HT1080 (cell line): ENCODE measurements around the gene LDB2. TPM values are rescaled to one million over a fixed set of nuclear protein-coding genes. Genes with fewer than 3 reads are reported as not detected.

Experiments
- DNase-seq: peaks from one replicate; pipeline ENCODE4 v3.0.0-alpha.2; 2015; ENCODE audit warnings: low read depth
- total RNA-seq: library from RNA; depleted of rRNA; stranded (reverse); fragments of >200 nt; shearing (Covaris generic); gene quantifications from 2 replicates; pipeline ENCODE4 v1.2.3, GENCODE V29; 2014

Gene LDB2
- total RNA-seq, 1 experiment from 2014 or later, result 3.5 TPM

DNA sequence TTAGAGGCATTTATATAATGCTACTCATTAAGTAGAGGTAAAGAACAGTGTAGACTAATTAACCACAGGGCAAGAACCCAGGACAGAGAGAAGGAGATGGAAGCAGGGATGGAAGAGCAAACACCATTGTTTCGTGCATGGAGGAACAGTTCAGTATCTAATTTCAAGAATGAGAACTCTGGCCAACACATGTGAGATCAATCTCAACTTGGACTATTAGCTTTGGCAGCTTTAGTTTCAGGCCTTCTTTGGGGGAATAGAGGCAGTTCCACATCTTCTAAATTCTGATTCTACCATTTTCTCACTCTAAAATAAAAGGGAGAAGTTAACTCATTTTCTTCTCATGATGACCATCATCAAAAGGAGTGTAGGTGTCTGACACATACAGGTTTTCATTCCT lies 207.0 kb downstream of the LDB2 start:
- no peak for DNase-seq

DNA sequence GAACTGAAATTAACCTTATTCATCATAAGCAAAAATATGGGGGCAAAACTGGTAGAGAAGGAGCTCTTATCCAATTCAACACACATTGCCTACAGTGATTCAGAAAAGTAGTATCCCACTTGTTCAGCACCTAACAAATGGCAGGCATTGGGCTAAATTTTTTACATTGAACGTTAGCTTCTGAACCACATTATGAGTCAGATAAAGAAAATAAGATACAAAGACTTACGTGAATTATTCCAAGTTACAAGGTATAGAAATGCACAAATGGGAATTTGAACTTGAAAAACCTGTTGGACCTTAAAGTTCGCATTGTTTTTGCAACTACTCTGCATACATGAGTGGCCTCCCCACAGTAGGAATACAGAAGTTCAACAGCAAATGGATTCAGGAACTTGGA lies 210.6 kb downstream of the LDB2 start:
- DNase-seq, result no peak

DNA sequence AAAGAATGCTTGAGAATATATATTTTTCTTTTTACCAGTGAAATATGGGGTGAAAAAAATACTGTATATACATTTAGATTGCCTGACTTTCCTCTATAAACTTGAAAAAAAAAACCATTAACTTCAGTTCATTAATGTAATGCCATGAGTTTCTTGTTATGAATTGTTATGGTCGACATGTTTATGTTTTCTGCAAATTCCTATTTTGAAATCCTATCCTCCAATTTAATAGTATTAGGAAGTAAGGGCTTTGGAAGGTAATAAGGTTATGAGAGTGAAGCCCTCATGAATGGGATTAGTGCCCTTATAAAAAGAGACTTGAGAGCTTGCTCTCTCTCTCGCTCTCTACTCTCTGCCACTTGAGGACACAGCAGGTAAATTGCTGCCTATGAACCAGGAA lies 211.4 kb downstream of the LDB2 start:
- DNase-seq, result no peak

- peak; percentile 71 for DNase-seq
These were observed 212.2 kb downstream of the LDB2 start for GRCh38 chr4:16686195-16686594.

DNA sequence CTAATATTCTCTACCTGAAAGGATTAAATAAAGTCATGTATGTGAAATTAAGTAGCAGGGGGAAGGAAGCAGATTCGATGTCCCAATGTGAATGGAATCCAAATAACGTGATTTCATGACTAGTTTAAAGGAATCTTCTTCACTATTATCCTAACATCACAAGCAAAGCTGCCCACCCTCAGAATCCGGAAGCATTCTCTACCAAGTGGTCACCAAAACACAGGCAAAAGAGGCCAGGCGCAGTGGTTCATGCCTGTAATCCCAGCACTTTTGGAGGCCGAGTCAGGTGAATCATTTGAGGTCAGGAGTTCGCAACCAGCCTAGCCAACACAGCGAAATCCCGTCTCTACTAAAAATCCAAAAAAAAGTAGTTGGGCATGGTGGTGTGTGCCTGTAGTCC lies 212.9 kb downstream of the LDB2 start:
- DNase-seq, result peak; percentile 31

GRCh38 chr4:16684935-16685334 lies 213.5 kb downstream of the LDB2 start:
- no peak for DNase-seq

GRCh38 chr4:16684097-16684496 lies 214.3 kb downstream of the LDB2 start:
- DNase-seq, result no peak

GRCh38 chr4:16682975-16683374 lies 215.5 kb downstream of the LDB2 start:
- no peak for DNase-seq

GRCh38 chr4:16677001-16677944 lies 221.2 kb downstream of the LDB2 start:
- no peak for DNase-seq

GRCh38 chr4:16676230-16676770 lies 222.1 kb downstream of the LDB2 start:
- no peak for DNase-seq

- no peak for DNase-seq
These were observed 224.4 kb downstream of the LDB2 start for GRCh38 chr4:16674082-16674481.

- DNase-seq, result no peak
These were observed 226.0 kb downstream of the LDB2 start for GRCh38 chr4:16672421-16672820.

- no peak for DNase-seq
These were observed 226.7 kb downstream of the LDB2 start for GRCh38 chr4:16671741-16672140.

DNA sequence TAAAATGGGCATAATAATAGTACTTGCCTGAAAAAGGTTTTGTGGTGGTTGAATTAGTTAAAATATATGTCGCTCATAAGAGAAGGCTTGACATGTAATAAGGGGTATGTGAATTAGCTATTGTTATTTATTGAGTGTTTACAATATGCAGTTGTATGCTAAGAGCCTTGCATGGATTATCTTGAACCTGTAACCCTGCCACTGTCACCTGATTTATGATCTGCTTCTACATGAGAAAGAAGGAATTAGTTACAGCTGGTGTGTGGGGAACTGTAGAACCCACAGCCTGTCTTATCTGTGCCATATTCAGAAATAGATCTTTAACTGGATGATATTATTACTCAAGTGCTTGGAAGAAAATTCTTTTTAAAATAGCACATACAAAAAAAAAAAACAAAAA lies 227.7 kb downstream of the LDB2 start:
- DNase-seq, result no peak

DNA sequence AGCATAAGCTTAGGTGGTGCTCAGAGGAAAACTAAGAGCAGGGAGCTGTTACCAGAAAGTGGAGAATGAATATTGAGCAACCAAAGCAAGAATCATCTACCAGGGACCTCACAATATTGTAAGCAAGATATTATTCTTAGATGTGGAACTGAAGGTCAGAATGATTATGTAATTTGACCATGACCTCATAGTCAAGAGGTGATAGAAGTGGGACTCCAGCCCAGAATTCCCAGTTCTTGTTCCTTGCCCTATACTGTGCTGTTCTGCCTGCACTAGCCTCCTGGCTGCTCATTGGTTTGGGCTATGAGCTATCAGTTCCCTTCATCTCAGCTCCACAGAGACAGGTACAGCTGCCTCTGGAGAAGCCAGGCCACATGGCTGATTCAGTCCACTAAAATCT lies 229.4 kb downstream of the LDB2 start:
- DNase-seq, result no peak

- DNase-seq, result no peak
These were observed 230.0 kb downstream of the LDB2 start for GRCh38 chr4:16668488-16668887.

DNA sequence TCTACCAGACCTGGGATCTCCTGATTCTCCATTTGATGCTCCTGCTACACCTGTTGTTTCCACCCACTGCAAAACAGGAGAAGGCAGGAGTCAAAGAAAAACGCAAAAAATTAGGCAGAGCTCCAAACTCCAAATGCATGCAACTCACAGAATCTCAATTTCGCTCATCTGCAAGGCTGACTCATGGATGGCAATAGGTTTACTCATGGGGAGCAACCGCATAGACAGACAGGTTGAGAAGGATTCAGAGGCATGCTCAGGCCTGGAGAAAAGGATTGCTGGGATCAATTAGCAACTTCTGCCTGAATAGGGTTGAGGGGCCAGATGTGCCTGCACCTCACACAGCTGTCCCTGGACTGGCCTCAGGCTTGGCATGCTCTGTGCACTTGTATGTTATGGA lies 231.0 kb downstream of the LDB2 start:
- peak; percentile 74 for DNase-seq

- no peak for DNase-seq
These were observed 232.4 kb downstream of the LDB2 start for GRCh38 chr4:16665942-16666551.

DNA sequence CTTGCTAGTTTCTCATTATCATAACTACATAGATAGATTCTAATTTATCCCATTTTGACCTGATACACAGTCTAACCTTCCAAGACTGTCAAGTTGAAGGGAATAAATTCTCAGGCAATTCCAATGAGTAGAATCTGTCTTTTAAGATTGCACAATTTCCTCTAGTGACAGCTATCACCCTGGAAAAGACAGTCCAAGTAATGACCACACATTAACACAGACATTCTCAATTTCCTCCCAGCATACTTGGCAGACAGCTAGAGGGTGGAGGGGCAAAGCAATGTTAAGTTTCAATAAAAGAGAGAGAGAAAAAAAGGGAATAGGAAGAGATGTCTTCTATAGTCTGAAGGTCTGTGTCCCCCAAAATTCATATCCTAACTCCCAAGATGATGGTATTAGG lies 234.7 kb downstream of the LDB2 start:
- DNase-seq, result peak; percentile 23

- DNase-seq, result no peak
These were observed 235.1 kb downstream of the LDB2 start for GRCh38 chr4:16663307-16663706.

- no peak for DNase-seq
These were observed 236.6 kb downstream of the LDB2 start for GRCh38 chr4:16661813-16662212.

DNA sequence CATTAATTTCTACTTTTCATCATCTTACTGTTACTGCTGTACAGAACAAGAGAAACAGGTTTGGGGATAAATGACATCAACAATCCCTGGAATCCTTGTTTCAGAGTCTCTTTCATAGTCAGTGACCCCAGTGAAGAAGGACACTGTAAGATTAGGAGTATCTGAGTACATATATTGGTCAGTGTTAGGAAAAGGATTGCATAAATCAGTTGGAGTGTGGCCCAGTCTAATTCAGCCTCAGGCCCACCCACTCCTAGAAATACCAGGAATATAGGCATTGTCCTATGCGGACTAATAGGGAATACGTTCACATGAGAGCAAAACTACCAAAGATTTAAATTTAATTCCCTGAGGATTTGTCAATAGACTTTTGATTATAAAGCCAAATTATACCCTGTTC lies 237.8 kb downstream of the LDB2 start:
- no peak for DNase-seq

DNA sequence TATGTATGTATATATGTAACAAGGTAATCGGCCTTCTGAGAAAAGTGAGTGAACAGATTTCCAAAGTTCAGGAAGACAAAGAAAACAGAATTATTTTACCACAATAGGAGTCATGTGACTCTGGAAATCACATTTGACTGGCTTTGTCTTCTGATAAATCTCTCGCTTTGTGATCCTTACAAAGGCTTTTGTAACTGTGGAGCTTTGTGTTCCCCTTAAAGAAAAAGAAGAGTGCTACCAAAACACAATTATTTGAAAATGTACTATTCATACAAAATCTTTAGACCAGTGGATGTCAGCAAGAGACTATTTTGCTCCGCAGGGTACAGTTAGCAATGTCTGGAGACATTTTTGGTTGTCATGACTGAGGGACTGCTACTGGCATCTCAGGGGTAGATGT lies 238.8 kb downstream of the LDB2 start:
- no peak for DNase-seq
